ENCODE measurements around the gene SH3YL1. TPM values are rescaled to one million over a fixed set of nuclear protein-coding genes. Genes with fewer than 3 reads are reported as not detected.
A peak's percentile ranks its signal among the peaks of the same experiment; 100 is the strongest.

SH3YL1 gene
- total and polyA plus RNA-seq, 2 experiments from 2014 or later: 35.6 to 45.8 TPM

GRCh38 chr2:246489-247144, 17.2 kb downstream of the SH3YL1 start:
- ATAC-seq (peak; percentile 76), DNase-seq (ENCODE audit: low spot score) (peak; percentile 78)
- Histone ChIP-seq H4K20me1 (replicated peaks; ENCODE audit: insufficient read depth) (no peaks in the 10 kb centered on the region), H3K79me2 (replicated peaks; ENCODE audit: insufficient read depth) (no peaks in the 10 kb centered on the region), H3K4me3 (no peak overlapping the region), H3K9me2 (ENCODE audit: insufficient read depth) (no peaks in the 10 kb centered on the region), H3K27me3 (ENCODE audit: insufficient read depth) (no peaks in the 10 kb centered on the region), H2AFZ (no peak overlapping the region), H3K4me1 (ENCODE audit: insufficient read depth) (no peaks in the 10 kb centered on the region), H3K4me2 (no peak overlapping the region), H3F3A (replicated peaks; ENCODE audit: low read depth) (no peaks in the 10 kb centered on the region), H3K27ac (ENCODE audit: low read depth) (no peak overlapping the region), H3K36me3 (ENCODE audit: insufficient read depth) (no peaks in the 10 kb centered on the region; the same call in 1 of the 2 replicates)
- H3K27me3 Mint-ChIP-seq (ENCODE audit: insufficient read depth, low read depth, poor library complexity): no peaks in the 10 kb centered on the region
- H3K4me1 Mint-ChIP-seq: peaks cover 5% of the 10 kb centered on the region; the same call in 2 of the 3 replicates
- TF ChIP-seq EZH2phosphoT487 (IDR thresholded peaks at IDR 0.05; ENCODE audit: unreplicated experiment) (no peak), STAT1 (IDR thresholded peaks at IDR 0.05; ENCODE audit: unreplicated experiment) (no peak)
- TF ChIP-seq, protein P1, sequence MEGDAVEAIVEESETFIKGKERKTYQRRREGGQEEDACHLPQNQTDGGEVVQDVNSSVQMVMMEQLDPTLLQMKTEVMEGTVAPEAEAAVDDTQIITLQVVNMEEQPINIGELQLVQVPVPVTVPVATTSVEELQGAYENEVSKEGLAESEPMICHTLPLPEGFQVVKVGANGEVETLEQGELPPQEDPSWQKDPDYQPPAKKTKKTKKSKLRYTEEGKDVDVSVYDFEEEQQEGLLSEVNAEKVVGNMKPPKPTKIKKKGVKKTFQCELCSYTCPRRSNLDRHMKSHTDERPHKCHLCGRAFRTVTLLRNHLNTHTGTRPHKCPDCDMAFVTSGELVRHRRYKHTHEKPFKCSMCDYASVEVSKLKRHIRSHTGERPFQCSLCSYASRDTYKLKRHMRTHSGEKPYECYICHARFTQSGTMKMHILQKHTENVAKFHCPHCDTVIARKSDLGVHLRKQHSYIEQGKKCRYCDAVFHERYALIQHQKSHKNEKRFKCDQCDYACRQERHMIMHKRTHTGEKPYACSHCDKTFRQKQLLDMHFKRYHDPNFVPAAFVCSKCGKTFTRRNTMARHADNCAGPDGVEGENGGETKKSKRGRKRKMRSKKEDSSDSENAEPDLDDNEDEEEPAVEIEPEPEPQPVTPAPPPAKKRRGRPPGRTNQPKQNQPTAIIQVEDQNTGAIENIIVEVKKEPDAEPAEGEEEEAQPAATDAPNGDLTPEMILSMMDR (conservative IDR thresholded peaks at IDR 0.05; ENCODE audit: low read depth in 2 of 2): peak; percentile 69 to 72
- no peaks in the 10 kb centered on the region; the same call in 1 of the 3 replicates for H3K9me3 Mint-ChIP-seq
- peaks cover 27% of the 10 kb centered on the region for H3K36me3 Mint-ChIP-seq (ENCODE audit: low read depth)
- no peak overlapping the region for H3K27ac Mint-ChIP-seq
- H3K4me3 Mint-ChIP-seq: no peak overlapping the region

DNA sequence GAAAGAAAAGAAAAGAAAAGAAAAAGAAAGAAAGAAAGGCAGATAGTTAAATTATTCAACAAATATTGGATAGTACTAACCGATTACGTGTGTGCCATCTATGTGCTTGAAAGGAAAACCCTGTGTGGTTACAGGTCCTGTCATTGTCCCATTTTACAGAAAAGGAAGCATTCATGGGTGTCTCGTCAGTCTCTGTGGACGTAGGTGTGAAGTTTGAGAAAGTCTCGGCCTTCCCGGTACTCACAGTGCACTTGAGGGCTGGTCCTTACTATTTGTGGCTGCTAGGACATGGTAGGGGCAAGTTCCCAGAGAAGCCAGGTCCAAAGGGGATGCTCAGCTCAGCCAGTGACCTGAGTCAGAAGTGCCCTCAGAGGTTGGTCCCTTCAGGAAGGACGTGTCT, 19.3 kb downstream of the SH3YL1 start:
- no peaks in the 10 kb centered on the region for H3K9me2 ChIP-seq (ENCODE audit: insufficient read depth)
- no peaks in the 10 kb centered on the region for H3K4me1 ChIP-seq (ENCODE audit: insufficient read depth)
- H3F3A ChIP-seq (replicated peaks; ENCODE audit: low read depth): no peaks in the 10 kb centered on the region
- H2AFZ ChIP-seq: no peak overlapping the region
- ATAC-seq (no peak), DNase-seq (ENCODE audit: low spot score) (no peak)
- H3K36me3 Mint-ChIP-seq (ENCODE audit: low read depth): peaks cover 31% of the 10 kb centered on the region
- no peaks in the 10 kb centered on the region; the same call in 1 of the 2 replicates for H3K36me3 ChIP-seq (ENCODE audit: insufficient read depth)
- H3K4me1 Mint-ChIP-seq: peaks cover 11% of the 10 kb centered on the region; the same call in 2 of the 3 replicates
- H3K4me3 ChIP-seq: no peak overlapping the region
- H3K9me3 Mint-ChIP-seq: no peaks in the 10 kb centered on the region; the same call in 1 of the 3 replicates
- H4K20me1 ChIP-seq (replicated peaks; ENCODE audit: insufficient read depth): no peaks in the 10 kb centered on the region
- no peaks in the 10 kb centered on the region for H3K79me2 ChIP-seq (replicated peaks; ENCODE audit: insufficient read depth)
- no peaks in the 10 kb centered on the region for H3K27me3 ChIP-seq (ENCODE audit: insufficient read depth)
- H3K27ac ChIP-seq (ENCODE audit: low read depth): no peak overlapping the region
- no peak overlapping the region for H3K4me3 Mint-ChIP-seq
- H3K27me3 Mint-ChIP-seq (ENCODE audit: insufficient read depth, low read depth, poor library complexity): no peaks in the 10 kb centered on the region
- no peak overlapping the region for H3K4me2 ChIP-seq
- H3K27ac Mint-ChIP-seq: no peak overlapping the region
- TF ChIP-seq ETS1 (IDR thresholded peaks at IDR 0.05) (no peak), ZNF114 (CRISPR knock-in tag; IDR thresholded peaks at IDR 0.05) (no peak), ZNF331 (CRISPR knock-in tag; IDR thresholded peaks at IDR 0.05; ENCODE audit: low read depth) (no peak), EZH2 (IDR thresholded peaks at IDR 0.05; ENCODE audit: low read depth, unreplicated experiment) (no peak), NANOG (IDR thresholded peaks at IDR 0.05; ENCODE audit: borderline replicate concordance) (no peak), STAT1 (IDR thresholded peaks at IDR 0.05; ENCODE audit: unreplicated experiment) (no peak)
- TF ChIP-seq, protein P1 (conservative IDR thresholded peaks at IDR 0.05; ENCODE audit: low read depth in 2 of 2): no peak
- TF ChIP-seq, protein P2, sequence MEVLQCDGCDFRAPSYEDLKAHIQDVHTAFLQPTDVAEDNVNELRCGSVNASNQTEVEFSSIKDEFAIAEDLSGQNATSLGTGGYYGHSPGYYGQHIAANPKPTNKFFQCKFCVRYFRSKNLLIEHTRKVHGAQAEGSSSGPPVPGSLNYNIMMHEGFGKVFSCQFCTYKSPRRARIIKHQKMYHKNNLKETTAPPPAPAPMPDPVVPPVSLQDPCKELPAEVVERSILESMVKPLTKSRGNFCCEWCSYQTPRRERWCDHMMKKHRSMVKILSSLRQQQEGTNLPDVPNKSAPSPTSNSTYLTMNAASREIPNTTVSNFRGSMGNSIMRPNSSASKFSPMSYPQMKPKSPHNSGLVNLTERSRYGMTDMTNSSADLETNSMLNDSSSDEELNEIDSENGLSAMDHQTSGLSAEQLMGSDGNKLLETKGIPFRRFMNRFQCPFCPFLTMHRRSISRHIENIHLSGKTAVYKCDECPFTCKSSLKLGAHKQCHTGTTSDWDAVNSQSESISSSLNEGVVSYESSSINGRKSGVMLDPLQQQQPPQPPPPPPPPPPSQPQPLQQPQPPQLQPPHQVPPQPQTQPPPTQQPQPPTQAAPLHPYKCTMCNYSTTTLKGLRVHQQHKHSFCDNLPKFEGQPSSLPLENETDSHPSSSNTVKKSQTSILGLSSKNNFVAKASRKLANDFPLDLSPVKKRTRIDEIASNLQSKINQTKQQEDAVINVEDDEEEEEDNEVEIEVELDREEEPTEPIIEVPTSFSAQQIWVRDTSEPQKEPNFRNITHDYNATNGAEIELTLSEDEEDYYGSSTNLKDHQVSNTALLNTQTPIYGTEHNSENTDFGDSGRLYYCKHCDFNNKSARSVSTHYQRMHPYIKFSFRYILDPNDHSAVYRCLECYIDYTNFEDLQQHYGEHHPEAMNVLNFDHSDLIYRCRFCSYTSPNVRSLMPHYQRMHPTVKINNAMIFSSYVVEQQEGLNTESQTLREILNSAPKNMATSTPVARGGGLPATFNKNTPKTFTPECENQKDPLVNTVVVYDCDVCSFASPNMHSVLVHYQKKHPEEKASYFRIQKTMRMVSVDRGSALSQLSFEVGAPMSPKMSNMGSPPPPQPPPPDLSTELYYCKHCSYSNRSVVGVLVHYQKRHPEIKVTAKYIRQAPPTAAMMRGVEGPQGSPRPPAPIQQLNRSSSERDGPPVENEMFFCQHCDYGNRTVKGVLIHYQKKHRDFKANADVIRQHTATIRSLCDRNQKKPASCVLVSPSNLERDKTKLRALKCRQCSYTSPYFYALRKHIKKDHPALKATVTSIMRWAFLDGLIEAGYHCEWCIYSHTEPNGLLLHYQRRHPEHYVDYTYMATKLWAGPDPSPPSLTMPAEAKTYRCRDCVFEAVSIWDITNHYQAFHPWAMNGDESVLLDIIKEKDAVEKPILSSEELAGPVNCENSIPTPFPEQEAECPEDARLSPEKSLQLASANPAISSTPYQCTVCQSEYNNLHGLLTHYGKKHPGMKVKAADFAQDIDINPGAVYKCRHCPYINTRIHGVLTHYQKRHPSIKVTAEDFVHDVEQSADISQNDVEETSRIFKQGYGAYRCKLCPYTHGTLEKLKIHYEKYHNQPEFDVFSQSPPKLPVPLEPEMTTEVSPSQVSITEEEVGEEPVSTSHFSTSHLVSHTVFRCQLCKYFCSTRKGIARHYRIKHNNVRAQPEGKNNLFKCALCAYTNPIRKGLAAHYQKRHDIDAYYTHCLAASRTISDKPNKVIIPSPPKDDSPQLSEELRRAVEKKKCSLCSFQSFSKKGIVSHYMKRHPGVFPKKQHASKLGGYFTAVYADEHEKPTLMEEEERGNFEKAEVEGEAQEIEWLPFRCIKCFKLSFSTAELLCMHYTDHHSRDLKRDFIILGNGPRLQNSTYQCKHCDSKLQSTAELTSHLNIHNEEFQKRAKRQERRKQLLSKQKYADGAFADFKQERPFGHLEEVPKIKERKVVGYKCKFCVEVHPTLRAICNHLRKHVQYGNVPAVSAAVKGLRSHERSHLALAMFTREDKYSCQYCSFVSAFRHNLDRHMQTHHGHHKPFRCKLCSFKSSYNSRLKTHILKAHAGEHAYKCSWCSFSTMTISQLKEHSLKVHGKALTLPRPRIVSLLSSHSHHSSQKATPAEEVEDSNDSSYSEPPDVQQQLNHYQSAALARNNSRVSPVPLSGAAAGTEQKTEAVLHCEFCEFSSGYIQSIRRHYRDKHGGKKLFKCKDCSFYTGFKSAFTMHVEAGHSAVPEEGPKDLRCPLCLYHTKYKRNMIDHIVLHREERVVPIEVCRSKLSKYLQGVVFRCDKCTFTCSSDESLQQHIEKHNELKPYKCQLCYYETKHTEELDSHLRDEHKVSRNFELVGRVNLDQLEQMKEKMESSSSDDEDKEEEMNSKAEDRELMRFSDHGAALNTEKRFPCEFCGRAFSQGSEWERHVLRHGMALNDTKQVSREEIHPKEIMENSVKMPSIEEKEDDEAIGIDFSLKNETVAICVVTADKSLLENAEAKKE (CRISPR knock-in tag; IDR thresholded peaks at IDR 0.05): no peak
